Measurements from ENCODE around the gene KCNIP1. TPM values are rescaled to one million over a fixed set of nuclear protein-coding genes. Genes with fewer than 3 reads are reported as not detected.
A peak's percentile ranks its signal among the peaks of the same experiment; 100 is the strongest.

KCNIP1 gene
- polyA plus RNA-seq, 3 donors = not detected

DNA sequence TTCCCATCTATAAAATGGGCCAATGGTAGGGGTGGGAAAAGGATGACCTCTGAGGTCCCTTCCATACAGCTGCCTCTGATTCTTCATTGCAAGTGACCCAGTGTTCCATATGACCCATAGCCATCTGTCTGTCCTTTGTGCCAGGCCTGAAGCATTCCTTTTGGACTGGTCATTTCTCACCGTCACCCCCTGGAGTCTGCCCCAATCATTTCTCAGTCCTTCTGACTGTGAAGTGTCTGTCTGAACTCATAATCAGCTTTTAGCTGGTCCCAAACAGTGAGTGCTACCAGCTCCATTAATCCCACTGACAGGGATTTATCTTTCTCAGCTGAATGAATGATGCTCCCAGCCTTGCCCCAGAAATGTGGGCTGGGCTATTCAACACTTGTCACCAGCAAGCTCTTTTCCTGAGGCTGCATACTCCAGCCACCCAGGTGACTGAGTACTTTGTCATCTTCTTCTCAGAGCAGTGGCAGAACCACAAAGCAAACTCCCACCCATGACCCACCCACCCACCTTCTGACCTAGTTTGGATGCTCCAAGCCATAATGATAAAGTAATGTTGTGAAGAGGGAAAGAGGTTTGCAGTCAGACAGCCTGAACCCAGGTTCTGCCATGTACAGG lies 37.4 kb downstream of the KCNIP1 start:
- intact Hi-C loops (cut with micrococcal nuclease) = no loop called here
- H3K27me3 Mint-ChIP-seq (ENCODE audit: low read depth in 3 of 3) = peaks cover 4 to 11% (median 10%) of the 10 kb centered on the region in 3 donors
- DNase-seq = no peak
- no peak for TF ChIP-seq CTCF (IDR thresholded peaks at IDR 0.05)
- Histone ChIP-seq H3K4me2 (replicated peaks; ENCODE audit: extremely low read depth, low read length, poor library complexity, severe bottlenecking) (no peak overlapping the region), H3K9me3 (replicated peaks in 1 of 2; ENCODE audit: control insufficient read depth in 1 of 2, insufficient read depth in 1 of 2, low read length in 2 of 2) (peaks cover 3 to 15% of the 10 kb centered on the region in 2 donors), H3K9ac (ENCODE audit: insufficient read depth, low read length, poor library complexity, severe bottlenecking) (no peak overlapping the region), H3K27me3 (ENCODE audit: control insufficient read depth in 2 of 2, insufficient read depth in 2 of 2, low read length in 2 of 2) (peaks cover 0 to 7% of the 10 kb centered on the region in 2 donors), H4K20me1 (ENCODE audit: insufficient read depth, low read length) (no peaks in the 10 kb centered on the region), H3K79me2 (ENCODE audit: insufficient read depth, low read length) (no peaks in the 10 kb centered on the region), H3K4me3 (replicated peaks in 1 of 3; ENCODE audit: low read depth in 2 of 3, low read length in 3 of 3) (no peak overlapping the region), H2AFZ (ENCODE audit: insufficient read depth, low read depth, low read length, poor library complexity, severe bottlenecking) (no peak overlapping the region), H3K4me1 (ENCODE audit: control insufficient read depth in 1 of 2, insufficient read depth in 2 of 2, low read length in 2 of 2) (peaks cover 19 to 24% of the 10 kb centered on the region in 2 donors), H3K36me3 (replicated peaks in 1 of 2; ENCODE audit: control insufficient read depth in 1 of 2, insufficient read depth in 2 of 2, low read length in 2 of 2) (no peaks in the 10 kb centered on the region), H3K27ac (ENCODE audit: low read depth in 1 of 2, low read length in 2 of 2) (no peak overlapping the region)
- peaks cover 33% of the 10 kb centered on the region for H3K4me1 Mint-ChIP-seq
- peak overlapping the region in 1 of 7 donors; percentile 52 for H3K27ac Mint-ChIP-seq
- peaks cover 0 to 16% (median 14%) of the 10 kb centered on the region in 7 donors for H3K9me3 Mint-ChIP-seq
- H3K36me3 Mint-ChIP-seq = no peaks in the 10 kb centered on the region
- H3K4me3 Mint-ChIP-seq = no peak overlapping the region
- WGBS (ENCODE audit: insufficient coverage) = no CpG with 5 or more reads among the region's 1 CpG

GRCh38 chr5:170542691-170543293 lies 39.0 kb downstream of the KCNIP1 start:
- Mint-ChIP-seq H3K27ac (peak overlapping the region in 1 of 7 donors; percentile 41), H3K4me3 (no peak overlapping the region), H3K9me3 (peaks cover 0 to 18% (median 15%) of the 10 kb centered on the region in 7 donors), H3K36me3 (no peaks in the 10 kb centered on the region), H3K4me1 (peaks cover 30% of the 10 kb centered on the region), H3K27me3 (ENCODE audit: low read depth in 3 of 3) (peaks cover 2 to 15% (median 15%) of the 10 kb centered on the region in 3 donors)
- intact Hi-C loops (cut with micrococcal nuclease) = no loop called here
- Histone ChIP-seq H3K9ac (ENCODE audit: insufficient read depth, low read length, poor library complexity, severe bottlenecking) (no peak overlapping the region), H2AFZ (ENCODE audit: insufficient read depth, low read depth, low read length, poor library complexity, severe bottlenecking) (no peak overlapping the region), H3K27ac (ENCODE audit: low read depth in 1 of 2, low read length in 2 of 2) (no peak overlapping the region), H4K20me1 (ENCODE audit: insufficient read depth, low read length) (no peaks in the 10 kb centered on the region), H3K4me3 (replicated peaks in 1 of 3; ENCODE audit: low read depth in 2 of 3, low read length in 3 of 3) (no peak overlapping the region), H3K9me3 (replicated peaks in 1 of 2; ENCODE audit: control insufficient read depth in 1 of 2, insufficient read depth in 1 of 2, low read length in 2 of 2) (peaks cover 3 to 15% of the 10 kb centered on the region in 2 donors), H3K4me2 (replicated peaks; ENCODE audit: extremely low read depth, low read length, poor library complexity, severe bottlenecking) (no peak overlapping the region), H3K79me2 (ENCODE audit: insufficient read depth, low read length) (no peaks in the 10 kb centered on the region), H3K36me3 (replicated peaks in 1 of 2; ENCODE audit: control insufficient read depth in 1 of 2, insufficient read depth in 2 of 2, low read length in 2 of 2) (no peaks in the 10 kb centered on the region), H3K27me3 (ENCODE audit: control insufficient read depth in 2 of 2, insufficient read depth in 2 of 2, low read length in 2 of 2) (peaks cover 4 to 11% of the 10 kb centered on the region in 2 donors), H3K4me1 (ENCODE audit: control insufficient read depth in 1 of 2, insufficient read depth in 2 of 2, low read length in 2 of 2) (peaks cover 18 to 20% of the 10 kb centered on the region in 2 donors)
- WGBS (ENCODE audit: insufficient coverage) = no CpG with 5 or more reads among the region's 8 CpGs
- peak in 1 of 3 donors; percentile 3 for DNase-seq
- no peak for TF ChIP-seq CTCF (IDR thresholded peaks at IDR 0.05)
